SK-N-SH (cell line): ENCODE data around the gene ARAP2.

Source experiments
- NRF1 ChIP-seq: IDR thresholded peaks from 2 replicates; pipeline ENCODE4 v1.6.1; 2012; ENCODE audit warnings: low read depth, mild to moderate bottlenecking, low read length
- POLR2AphosphoS5 ChIP-seq: IDR thresholded peaks from 2 replicates; pipeline ENCODE4 v1.6.1; 2012; ENCODE audit warnings: low read depth, low read length
- RCOR1 ChIP-seq: fragments of 150-350 bp; IDR thresholded peaks from 2 replicates; pipeline ENCODE4 v1.6.1; 2017; ENCODE audit warnings: antibody characterized with exemption, low read length
- SIN3A ChIP-seq: IDR thresholded peaks from 2 replicates; pipeline ENCODE4 v1.6.1; 2012; ENCODE audit warnings: low read depth, mild to moderate bottlenecking, low read length, moderate library complexity, borderline replicate concordance

DNA sequence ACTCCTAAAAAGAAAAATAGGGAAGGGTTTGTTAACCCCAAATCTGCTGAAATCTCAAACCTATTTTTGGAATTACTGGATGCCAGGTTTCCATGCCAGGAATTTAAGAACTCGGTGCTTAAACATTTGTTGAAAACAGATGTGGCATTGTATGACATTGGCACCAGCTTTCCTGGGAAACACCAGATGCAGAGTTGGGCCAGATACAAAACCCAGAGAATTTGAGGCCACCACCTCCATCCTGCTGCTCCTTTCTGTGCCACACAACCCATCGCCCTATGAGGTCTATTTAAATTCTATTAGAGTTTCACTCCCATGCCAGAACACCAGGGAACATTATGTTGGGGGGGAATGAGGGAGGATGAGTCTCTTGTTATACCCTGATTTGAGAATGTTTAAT lies 71.7 kb downstream of the ARAP2 start:
- TF ChIP-seq POLR2AphosphoS5, result no peak
- no peak for TF ChIP-seq RCOR1
- no peak for TF ChIP-seq SIN3A
- no peak for TF ChIP-seq NRF1
